Measurements from ENCODE around the gene LRRC47.

DNA sequence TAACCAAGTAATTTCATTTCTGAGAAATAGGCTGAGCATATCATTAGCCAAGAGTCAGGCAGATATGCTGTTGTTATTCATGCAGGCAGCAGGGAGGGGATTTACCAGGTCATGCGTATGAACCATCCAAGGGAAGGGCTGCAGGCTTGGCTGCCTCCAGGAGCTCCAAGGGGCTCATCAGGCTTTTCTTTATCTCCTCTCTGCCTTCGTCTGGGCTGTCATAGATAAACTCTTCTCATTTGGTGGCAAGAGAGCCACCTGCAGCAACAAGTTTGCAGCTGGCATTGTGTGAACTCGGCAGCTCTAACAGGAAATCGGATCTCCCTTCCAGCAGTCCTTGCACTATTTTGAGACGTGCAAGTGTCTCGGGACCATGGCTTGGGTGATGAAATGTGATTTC is 36.5 kb downstream of the LRRC47 start:
- TF ChIP-seq, protein P1, sequence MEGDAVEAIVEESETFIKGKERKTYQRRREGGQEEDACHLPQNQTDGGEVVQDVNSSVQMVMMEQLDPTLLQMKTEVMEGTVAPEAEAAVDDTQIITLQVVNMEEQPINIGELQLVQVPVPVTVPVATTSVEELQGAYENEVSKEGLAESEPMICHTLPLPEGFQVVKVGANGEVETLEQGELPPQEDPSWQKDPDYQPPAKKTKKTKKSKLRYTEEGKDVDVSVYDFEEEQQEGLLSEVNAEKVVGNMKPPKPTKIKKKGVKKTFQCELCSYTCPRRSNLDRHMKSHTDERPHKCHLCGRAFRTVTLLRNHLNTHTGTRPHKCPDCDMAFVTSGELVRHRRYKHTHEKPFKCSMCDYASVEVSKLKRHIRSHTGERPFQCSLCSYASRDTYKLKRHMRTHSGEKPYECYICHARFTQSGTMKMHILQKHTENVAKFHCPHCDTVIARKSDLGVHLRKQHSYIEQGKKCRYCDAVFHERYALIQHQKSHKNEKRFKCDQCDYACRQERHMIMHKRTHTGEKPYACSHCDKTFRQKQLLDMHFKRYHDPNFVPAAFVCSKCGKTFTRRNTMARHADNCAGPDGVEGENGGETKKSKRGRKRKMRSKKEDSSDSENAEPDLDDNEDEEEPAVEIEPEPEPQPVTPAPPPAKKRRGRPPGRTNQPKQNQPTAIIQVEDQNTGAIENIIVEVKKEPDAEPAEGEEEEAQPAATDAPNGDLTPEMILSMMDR (IDR thresholded peaks at IDR 0.05; ENCODE audit: low read depth, low read length, poor library complexity, severe bottlenecking) = no peak
- no peak for TF ChIP-seq EZH2phosphoT487 (IDR thresholded peaks at IDR 0.05; ENCODE audit: borderline replicate concordance, low read length)

Data from DOHH2 (cell line).